Panc1 (cell line): Measurements from ENCODE around the gene KCNMB1. TPM values are rescaled to one million over a fixed set of nuclear protein-coding genes. Genes with fewer than 3 reads are reported as not detected.

Experiments used
- ATAC-seq: fragments of 200-7000 bp; cut with Tn5 transposase; 2 replicates; pipeline ENCODE4 v1.9.1; 2020; ENCODE audit warnings: mild to moderate bottlenecking, moderate library complexity
- BruUV-seq: library from RNA; stranded (reverse); fragments of 400-500 nt; replicated peaks from 2 replicates; lab custom pipeline; 2021; lab: Mats Ljungman, UMichigan
- CTCF ChIA-PET: fragments of 300-600 bp; sonication (Branson Sonifier 250); formaldehyde crosslinking; loops from one replicate; lab custom pipeline; 2022; ENCODE audit warnings: antibody characterized with exemption; lab: Charles Lee
- POLR2A ChIA-PET: fragments of 300-600 bp; sonication (Branson Sonifier 250); formaldehyde crosslinking; loops from one replicate; lab custom pipeline; 2022; ENCODE audit warnings: antibody characterized with exemption; lab: Charles Lee
- DNase-seq: peaks from one replicate; pipeline ENCODE4 v3.0.0-alpha.2; 2010; ENCODE audit warnings: low read depth, low spot score
- H3K27ac ChIP-seq: 2 replicates; pipeline ENCODE4 v1.5.1; 2011; ENCODE audit warnings: mild to moderate bottlenecking, low read length, inconsistent platforms
- H3K27me3 ChIP-seq: fragments of 200-500 bp; sonication (Bioruptor generic); 2 replicates; pipeline ENCODE4 v1.6.0; 2014; ENCODE audit warnings: low read length, inconsistent platforms; ENCODE audit not compliant: control insufficient read depth, insufficient read depth
- H3K36me3 ChIP-seq: fragments of 200-500 bp; sonication (Bioruptor generic); 2 replicates; pipeline ENCODE4 v1.5.1; 2014; ENCODE audit warnings: inconsistent platforms, mild to moderate bottlenecking, low read length, moderate library complexity; ENCODE audit not compliant: control insufficient read depth, insufficient read depth
- H3K4me1 ChIP-seq: 2 replicates; pipeline ENCODE4 v1.5.1; 2011; ENCODE audit warnings: inconsistent platforms, mild to moderate bottlenecking, low read length, moderate library complexity; ENCODE audit not compliant: control insufficient read depth, insufficient read depth
- H3K4me3 ChIP-seq, 2 experiments: 2 replicates each; pipeline ENCODE4 v1.5.1; 2011 to 2012; ENCODE audit warnings: low read depth in 2 of 2, low read length in 2 of 2, mild to moderate bottlenecking in 2 of 2, inconsistent platforms in 1 of 2, moderate library complexity in 1 of 2
- H3K9me3 ChIP-seq: fragments of 200-500 bp; sonication (Bioruptor generic); 2 replicates; pipeline ENCODE4 v1.5.1; 2014; ENCODE audit warnings: low read depth, mild to moderate bottlenecking, inconsistent platforms, low read length, moderate library complexity; ENCODE audit not compliant: control insufficient read depth, insufficient read depth
- POLR2AphosphoS5 ChIP-seq: IDR thresholded peaks from 2 replicates; pipeline ENCODE4 v1.6.1; 2012; ENCODE audit warnings: mild to moderate bottlenecking, low read depth, low read length, moderate library complexity
- SIN3A ChIP-seq: IDR thresholded peaks from 2 replicates; pipeline ENCODE4 v1.6.1; 2012; ENCODE audit warnings: low read depth, mild to moderate bottlenecking, low read length, moderate library complexity, borderline replicate concordance; ENCODE audit not compliant: insufficient read depth
- TCF7L2 ChIP-seq: IDR thresholded peaks from 2 replicates; pipeline ENCODE4 v1.6.1; 2011; ENCODE audit warnings: mild to moderate bottlenecking, low read depth, low read length, inconsistent platforms
- in situ Hi-C: cut with HindIII; loops from 2 replicates; pipeline ENCODE4 v1.10.0; 2016; ENCODE audit warnings: low sequenced_read_pairs, low pct_unique_long_range_greater_than_20kb
- intact Hi-C: fragments of 100-400 bp; cut with micrococcal nuclease; formaldehyde crosslinking; loops from one replicate; pipeline ENCODE4 v1.10.0; 2022; ENCODE audit not compliant: unreplicated experiment
- total RNA-seq: library from RNA; stranded (reverse); gene quantifications from one replicate; pipeline ENCODE4 v1.2.1, GENCODE V29; 2021; ENCODE audit not compliant: unreplicated experiment
- TF ChIP-seq, protein P1 (sequence below): fragments of 450-650 bp; IDR thresholded peaks from 2 replicates; pipeline ENCODE4 v1.5.1; 2017; ENCODE audit warnings: mild to moderate bottlenecking
- TF ChIP-seq, protein P2 (sequence below), 2 experiments: IDR thresholded peaks; 2 replicates each; pipeline ENCODE4 v1.6.1; 2011 to 2012; ENCODE audit warnings: low read depth in 2 of 2, control low read depth in 1 of 2, low read length in 1 of 2, mild to moderate bottlenecking in 1 of 2, moderate library complexity in 1 of 2; ENCODE audit not compliant: insufficient read depth in 1 of 2

KCNMB1 gene
- total RNA-seq, 1 experiment from 2014 or later = not detected

DNA sequence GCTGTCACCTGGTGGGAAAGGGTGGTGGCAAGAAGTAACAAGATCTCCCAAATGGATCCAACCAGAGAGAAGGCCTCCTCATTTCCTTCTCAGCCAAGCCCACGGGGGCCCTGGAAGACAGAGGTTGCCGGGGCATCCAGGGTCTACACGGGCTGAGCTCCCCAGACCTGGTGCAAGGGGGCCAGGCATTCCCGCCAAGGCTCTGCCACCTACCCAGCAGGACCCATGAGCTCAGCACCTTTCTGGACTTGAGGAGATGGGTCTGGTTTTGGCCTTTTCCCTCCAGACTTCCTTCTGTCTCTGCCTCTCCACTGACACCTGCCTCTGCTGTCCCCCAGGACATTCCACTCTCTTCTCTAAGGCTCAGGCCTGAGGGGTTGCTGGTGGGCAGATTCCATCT, 42.4 kb upstream of the KCNMB1 start:
- BruUV-seq = no TSS peak
- TF ChIP-seq, protein P1, sequence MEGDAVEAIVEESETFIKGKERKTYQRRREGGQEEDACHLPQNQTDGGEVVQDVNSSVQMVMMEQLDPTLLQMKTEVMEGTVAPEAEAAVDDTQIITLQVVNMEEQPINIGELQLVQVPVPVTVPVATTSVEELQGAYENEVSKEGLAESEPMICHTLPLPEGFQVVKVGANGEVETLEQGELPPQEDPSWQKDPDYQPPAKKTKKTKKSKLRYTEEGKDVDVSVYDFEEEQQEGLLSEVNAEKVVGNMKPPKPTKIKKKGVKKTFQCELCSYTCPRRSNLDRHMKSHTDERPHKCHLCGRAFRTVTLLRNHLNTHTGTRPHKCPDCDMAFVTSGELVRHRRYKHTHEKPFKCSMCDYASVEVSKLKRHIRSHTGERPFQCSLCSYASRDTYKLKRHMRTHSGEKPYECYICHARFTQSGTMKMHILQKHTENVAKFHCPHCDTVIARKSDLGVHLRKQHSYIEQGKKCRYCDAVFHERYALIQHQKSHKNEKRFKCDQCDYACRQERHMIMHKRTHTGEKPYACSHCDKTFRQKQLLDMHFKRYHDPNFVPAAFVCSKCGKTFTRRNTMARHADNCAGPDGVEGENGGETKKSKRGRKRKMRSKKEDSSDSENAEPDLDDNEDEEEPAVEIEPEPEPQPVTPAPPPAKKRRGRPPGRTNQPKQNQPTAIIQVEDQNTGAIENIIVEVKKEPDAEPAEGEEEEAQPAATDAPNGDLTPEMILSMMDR = no peak
- POLR2A ChIA-PET = no interaction called here
- no peak for ATAC-seq
- Histone ChIP-seq H3K36me3 (no peaks in the 10 kb centered on the region), H3K27me3 (peaks cover 6% of the 10 kb centered on the region; the same call in 1 of the 2 replicates), H3K4me3 (no peak overlapping the region), H3K4me1 (no peaks in the 10 kb centered on the region), H3K9me3 (no peaks in the 10 kb centered on the region), H3K27ac (no peak overlapping the region)
- CTCF ChIA-PET = no interaction called here
- intact Hi-C loops (no loop called here), in situ Hi-C loops (no loop called here)
- no peak for DNase-seq

DNA sequence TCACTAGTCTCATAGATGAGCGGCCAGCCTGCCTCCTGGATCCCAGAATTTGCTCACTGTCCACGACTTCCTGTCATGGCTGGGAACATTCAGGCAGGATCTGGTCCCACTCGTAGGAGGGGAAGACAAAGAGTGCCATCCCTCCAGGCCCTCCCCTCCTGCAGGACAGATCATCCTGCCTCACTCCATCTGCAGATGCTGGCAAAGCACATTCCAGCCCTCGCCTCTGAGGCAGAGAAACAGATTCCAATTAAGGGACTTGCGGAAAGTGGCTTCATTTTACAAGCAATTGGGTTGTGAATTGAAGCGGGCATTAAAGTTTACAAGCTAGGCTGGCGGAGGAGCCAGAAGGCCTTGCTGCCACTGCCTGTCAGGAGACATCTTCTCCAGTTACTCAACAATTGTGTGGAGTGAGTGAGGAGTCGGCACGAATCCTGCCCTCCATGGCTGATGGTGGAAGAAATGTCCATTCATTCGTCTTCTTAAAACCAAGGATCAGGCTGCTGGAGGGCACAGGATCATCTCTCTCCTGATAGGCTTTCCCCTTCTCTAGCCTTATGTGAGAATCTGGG, 41.8 kb upstream of the KCNMB1 start:
- BruUV-seq = no TSS peak
- Histone ChIP-seq H3K27ac (no peak overlapping the region), H3K9me3 (no peaks in the 10 kb centered on the region), H3K27me3 (peaks cover 6% of the 10 kb centered on the region; the same call in 1 of the 2 replicates), H3K36me3 (no peaks in the 10 kb centered on the region), H3K4me3 (no peak overlapping the region), H3K4me1 (no peaks in the 10 kb centered on the region)
- no peak for DNase-seq
- intact Hi-C loops = no loop called here
- POLR2A ChIA-PET = no interaction called here
- TF ChIP-seq, protein P2, sequence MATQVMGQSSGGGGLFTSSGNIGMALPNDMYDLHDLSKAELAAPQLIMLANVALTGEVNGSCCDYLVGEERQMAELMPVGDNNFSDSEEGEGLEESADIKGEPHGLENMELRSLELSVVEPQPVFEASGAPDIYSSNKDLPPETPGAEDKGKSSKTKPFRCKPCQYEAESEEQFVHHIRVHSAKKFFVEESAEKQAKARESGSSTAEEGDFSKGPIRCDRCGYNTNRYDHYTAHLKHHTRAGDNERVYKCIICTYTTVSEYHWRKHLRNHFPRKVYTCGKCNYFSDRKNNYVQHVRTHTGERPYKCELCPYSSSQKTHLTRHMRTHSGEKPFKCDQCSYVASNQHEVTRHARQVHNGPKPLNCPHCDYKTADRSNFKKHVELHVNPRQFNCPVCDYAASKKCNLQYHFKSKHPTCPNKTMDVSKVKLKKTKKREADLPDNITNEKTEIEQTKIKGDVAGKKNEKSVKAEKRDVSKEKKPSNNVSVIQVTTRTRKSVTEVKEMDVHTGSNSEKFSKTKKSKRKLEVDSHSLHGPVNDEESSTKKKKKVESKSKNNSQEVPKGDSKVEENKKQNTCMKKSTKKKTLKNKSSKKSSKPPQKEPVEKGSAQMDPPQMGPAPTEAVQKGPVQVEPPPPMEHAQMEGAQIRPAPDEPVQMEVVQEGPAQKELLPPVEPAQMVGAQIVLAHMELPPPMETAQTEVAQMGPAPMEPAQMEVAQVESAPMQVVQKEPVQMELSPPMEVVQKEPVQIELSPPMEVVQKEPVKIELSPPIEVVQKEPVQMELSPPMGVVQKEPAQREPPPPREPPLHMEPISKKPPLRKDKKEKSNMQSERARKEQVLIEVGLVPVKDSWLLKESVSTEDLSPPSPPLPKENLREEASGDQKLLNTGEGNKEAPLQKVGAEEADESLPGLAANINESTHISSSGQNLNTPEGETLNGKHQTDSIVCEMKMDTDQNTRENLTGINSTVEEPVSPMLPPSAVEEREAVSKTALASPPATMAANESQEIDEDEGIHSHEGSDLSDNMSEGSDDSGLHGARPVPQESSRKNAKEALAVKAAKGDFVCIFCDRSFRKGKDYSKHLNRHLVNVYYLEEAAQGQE (IDR thresholded peaks at IDR 0.05; ENCODE audit: insufficient read depth in 1 of 2, low read depth in 2 of 2, low read length in 1 of 2) = no peak
- TF ChIP-seq POLR2AphosphoS5 (no peak), TCF7L2 (no peak), SIN3A (no peak)
- TF ChIP-seq, protein P1 = no peak
- ATAC-seq = no peak
- CTCF ChIA-PET = no interaction called here
- in situ Hi-C loops = no loop called here
